K562 treated with DMSO at 1 percent for 24 hours (cell line): ENCODE results near the gene EPN1. TPM values are rescaled to one million over a fixed set of nuclear protein-coding genes. Genes with fewer than 3 reads are reported as not detected.

Experiments
- total RNA-seq: library from RNA; unstranded; fragments of 300-600 nt; gene quantifications from 2 replicates; pipeline ENCODE4 v1.2.3, GENCODE V29; 2022; ENCODE audit warnings: low read depth; ENCODE audit not compliant: insufficient read depth

Gene EPN1
- total RNA-seq, result 131 and 133 TPM in 2 replicates

DNA sequence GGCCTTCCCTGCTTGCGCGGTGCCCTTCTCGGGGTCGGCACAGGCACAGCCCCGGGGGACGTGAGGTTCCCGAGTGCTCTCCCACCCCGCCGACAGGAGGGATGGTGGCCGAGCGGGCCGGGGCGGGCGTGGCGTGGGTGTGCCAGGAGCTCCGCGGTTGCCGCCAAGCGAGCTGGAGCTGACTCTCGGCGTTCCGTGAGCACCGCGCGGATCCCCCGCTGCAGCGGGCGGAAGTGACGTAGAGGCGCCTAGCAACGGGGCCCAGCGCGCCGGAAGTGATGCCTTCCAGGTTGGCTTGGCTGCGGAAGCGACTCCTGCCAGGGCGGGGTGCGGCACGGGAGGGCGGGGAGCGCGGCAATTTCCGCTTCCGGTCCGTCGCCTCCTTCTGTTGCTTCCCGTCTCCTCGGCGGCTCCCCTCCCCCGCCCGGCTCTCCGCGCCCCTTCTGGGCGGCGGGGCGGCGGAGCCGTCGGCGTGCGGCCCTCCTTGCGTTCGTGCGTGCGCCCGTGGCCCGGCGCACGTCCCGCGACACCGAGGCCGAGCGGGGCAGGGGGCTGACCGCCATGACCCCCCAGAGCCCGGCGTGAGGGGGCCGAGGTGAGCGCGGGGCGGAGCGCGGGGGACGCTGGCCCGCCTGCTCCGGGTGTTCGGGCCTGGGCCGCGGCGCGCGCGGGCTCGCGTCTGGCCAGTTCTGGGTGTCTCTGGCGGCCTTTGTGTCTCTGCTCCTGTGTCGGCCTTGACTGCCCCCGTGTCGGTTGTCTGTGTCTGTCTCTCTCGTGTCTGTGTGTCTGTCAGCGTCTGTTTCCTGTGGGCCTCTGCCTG, at the start of gene EPN1:
TSS of gene EPN1 (plus strand) at position 386 of the 820 bp plus-strand sequence. CDS start 3,402 bp downstream, outside the sequence.

DNA sequence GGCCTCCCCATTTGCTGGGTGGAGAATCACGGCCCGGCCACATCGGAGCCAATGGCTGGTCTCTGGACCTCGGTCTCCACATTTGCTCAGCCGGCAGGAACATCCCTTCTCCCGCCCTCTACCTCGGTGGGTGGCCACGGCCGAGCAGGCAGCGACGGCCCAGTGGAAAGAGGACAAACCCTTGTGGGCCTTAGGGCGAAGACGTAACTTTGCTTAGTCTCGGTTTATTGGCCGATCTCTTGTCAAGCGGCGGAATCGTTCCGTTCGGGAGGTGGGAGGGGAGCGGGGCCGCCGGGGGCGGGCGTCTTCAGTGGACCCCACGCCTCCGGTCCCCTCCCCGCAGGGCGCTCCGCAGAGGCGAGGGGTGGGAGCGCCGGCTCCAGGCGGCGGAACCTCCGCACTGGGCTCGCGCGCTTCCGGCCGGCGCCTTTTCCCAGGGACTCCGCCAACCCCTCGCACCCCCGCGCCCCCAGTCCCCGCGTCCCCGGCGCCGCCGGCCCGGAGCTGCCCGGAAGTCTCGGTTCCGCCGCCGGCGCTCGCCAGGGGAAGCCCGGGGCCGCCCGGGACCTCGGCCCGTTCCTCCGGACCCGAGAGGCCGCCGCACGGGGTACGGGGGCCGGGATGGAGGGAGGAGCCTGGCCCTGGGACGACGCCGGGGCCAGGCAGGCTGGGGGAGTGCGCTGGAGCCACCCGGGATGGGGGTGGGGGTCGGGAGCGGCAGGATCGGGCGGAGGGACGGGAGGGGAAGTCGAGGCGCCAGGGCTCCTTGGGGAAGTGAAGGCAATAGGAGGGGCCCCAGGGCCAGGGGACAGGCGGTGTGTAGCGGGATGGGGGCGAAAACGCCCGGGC, 34.2 kb upstream of the EPN1 start, which contains the start of gene ZNF580:
TSS of gene ZNF580 (plus strand) at position 426 of the 849 bp plus-strand sequence. CDS start 1,507 bp downstream, outside the sequence.

DNA sequence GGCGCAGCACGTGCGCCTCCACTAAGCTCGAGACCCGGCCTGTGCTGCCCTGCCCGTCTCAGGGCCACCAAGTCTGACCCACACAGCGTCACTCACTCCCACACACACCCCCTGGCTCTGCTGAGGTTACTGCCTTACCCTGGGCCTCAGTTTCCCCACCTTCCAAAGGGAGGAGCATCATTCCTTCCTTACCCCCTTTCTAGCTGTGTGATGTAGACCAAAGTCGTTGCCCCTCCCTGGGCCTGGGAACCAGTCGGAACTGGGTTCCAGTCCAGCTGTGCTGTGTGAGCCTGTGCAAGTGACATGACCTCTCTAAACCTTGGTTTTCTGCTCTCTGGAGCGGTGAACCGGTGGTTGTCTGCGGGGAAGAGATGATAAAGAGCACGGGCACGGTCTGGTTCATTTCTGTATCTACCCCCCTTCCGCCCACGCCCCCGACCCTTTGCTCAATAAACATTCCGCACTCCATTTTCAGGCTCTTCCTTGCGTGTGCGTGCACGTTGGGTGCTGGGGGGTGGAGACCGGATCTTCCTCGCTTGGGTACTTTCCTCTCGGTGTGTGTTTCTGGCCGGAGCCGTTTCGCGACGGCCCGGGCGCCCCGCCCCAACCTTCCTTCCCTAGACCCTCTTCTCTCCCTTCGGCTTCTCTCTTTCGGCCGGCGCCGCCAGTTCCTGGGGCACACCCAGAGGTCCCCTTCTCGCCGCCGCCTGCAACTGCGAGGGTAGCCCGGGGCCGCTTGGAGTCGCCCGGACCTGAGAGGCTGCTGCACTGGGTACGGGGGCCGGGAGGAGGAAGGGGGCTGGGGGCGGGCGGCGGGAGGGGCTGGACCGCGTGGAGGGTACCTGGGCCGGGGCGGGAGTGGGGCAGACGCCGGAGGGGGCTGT, 31.8 kb upstream of the EPN1 start, which contains the start of gene ZNF581:
TSS of gene ZNF581 (plus strand) at position 647 of the 884 bp plus-strand sequence. CDS start 923 bp downstream, outside the sequence.

DNA sequence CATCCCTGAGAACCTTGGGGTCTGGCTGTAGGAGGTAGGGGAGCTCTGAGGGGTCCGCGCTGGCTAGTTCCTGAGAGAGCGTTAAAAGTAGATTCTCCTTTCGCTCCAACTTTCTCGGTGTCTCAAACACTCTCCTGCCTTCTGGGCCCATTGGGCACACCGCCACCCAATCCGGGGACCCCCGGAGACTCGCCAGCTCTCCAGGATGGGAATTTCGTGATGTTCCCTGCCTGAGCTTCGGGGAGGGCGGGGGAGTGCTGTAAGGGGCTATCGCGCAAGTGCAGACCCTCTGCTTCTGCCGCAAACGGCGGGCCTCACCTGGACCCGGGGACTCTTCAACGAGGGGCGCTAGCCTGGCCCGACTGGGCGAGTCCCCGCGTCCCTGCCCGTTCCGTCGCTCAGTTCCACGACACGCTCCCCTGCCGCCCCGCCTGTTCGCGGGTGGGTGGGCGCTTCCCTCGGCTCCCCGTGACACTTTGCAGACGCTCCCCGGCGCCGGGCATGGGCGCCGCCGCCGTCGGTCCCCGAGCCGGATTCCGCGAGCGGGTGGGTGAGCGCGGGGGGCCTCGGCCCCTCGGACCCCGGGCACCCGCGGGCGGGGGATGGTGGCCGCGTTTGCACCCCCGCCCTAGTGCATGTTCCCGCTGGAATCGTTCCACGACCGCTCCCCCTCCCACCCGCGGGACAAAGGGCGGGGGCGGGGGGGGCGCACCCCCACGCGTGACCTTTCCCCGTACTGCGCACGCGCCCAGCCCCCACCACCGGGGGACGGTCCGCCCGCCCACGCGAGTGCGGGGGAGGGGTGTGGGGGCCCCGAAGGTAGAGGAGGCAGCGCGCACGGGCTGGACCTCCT, 27.1 kb upstream of the EPN1 start, which contains the start of gene CCDC106:
TSS of gene CCDC106 (plus strand) at position 481 of the 853 bp plus-strand sequence. CDS start 835 bp downstream, outside the sequence.

DNA sequence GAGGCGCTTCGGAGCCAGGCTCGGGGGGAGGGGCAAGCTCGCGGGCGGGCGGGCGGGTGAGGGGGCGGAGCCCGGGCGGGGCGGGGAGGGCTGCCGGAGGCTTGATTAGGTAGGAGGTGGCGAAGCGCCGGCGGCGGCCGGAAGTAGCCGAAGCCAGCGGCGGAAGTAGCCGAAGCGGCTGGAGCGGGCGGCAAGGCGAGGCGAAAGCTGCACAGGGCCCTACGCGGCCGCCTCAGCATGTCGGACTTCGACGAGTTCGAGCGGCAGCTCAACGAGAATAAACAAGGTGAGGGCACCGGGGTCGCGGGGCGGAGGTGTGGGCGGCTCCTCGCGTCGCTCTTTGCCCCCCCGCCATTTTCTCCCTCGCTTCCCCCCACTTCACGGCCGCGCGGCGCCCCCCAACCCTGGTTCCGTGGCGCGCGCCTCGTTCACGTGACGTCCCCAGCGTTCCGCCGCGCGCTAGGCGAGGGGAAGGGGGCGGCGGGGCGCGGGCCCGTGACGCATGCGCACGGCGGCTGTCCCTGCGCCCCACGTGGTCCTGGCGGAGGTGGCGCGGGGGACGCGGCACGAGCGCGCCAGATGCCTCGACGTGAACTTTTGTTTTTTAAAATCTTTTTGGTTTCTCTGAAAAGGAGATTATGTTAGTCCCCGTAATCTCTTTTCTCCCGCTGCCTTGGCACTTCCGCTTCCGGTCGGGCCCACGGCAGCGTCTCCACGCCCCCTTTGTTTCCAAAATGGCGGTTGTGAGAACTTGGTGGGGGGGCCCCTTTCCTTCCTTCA, 20.0 kb upstream of the EPN1 start, which contains the start of gene U2AF2:
TSS of gene U2AF2 (plus strand) at position 168 of the 780 bp plus-strand sequence. CDS start at position 238, 70 bp downstream.

DNA sequence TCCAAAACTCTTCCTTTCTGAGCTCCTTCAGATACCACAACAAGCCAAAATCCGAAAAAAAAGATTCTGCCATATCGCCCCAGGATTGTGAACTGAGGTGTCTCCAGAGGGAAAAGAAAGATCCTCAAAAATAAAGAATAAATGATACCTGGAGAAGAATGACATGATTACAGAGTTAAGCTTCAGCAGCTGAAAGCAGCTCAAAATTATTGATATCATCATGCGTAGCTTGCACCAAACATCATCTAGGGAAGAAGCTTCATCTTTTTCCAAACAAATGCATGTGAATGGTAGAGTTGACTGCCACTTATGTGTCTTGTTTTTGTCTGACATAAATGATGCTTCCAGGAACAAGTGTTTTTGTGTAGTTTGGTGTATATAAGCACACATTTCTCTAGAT, 63.3 kb downstream of the EPN1 start, which contains the start of gene NLRP9:
TSS of gene NLRP9 (minus strand) at position 101 of the 400 bp plus-strand sequence. CDS start at position 73, 28 bp downstream.

DNA sequence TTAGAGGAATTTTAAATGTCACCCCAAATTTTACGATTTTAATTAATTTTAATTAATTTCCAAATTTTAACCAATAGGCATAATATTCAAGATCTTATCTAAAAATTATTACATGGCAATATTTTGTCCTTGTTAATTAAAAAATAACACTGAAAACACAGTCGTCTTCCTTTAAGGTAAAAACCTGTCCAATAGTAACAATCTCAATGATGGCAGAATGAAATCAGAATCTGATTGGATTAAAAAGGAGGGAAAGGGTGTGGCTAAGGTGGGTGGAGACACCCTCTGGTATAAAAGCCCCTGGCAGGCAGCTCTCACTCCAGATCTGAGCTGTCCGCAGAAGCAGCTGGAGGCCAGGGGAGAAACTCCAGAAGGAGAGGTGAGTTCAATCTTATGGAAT, 83.8 kb downstream of the EPN1 start, which contains the start of gene RFPL4A:
TSS of gene RFPL4A (plus strand) at position 301 of the 400 bp plus-strand sequence. CDS start 2,704 bp downstream, outside the sequence.

Other genes with a start within 250 kb of the EPN1 start
- gene SHISA7, start 231.9 kb upstream of the EPN1 start, total RNA-seq, result 0.13 and 0.37 TPM in 2 replicates
- gene ISOC2, start 213.6 kb upstream of the EPN1 start, total RNA-seq, result 89.2 and 101 TPM in 2 replicates
- not detected in 2 replicates for gene C19orf85, start 210.5 kb upstream of the EPN1 start, total RNA-seq
- 24.8 and 40.1 TPM in 2 replicates for gene ZNF628, start 198.6 kb upstream of the EPN1 start, total RNA-seq
- 42.4 and 59.4 TPM in 2 replicates for gene NAT14, start 190.0 kb upstream of the EPN1 start, total RNA-seq
- gene SSC5D, start 186.8 kb upstream of the EPN1 start, total RNA-seq, result 0.81 and 2.3 TPM in 2 replicates
- not detected in 2 replicates for gene SBK2, start 138.1 kb upstream of the EPN1 start, total RNA-seq
- gene SBK3, start 129.7 kb upstream of the EPN1 start, total RNA-seq, result 0.54 and 0.58 TPM in 2 replicates
- gene ZNF579, start 94.4 kb upstream of the EPN1 start, total RNA-seq, result 21.0 and 21.2 TPM in 2 replicates
- gene FIZ1, start 75.7 kb upstream of the EPN1 start, total RNA-seq, result 22.4 and 24.3 TPM in 2 replicates
- 36.7 and 51.4 TPM in 2 replicates for gene ZNF524, start 74.9 kb upstream of the EPN1 start, total RNA-seq
- gene ZNF865, start 69.6 kb upstream of the EPN1 start, total RNA-seq, result 42.3 and 49.2 TPM in 2 replicates
- 8.9 and 10.8 TPM in 2 replicates for gene ZNF784, start 50.7 kb upstream of the EPN1 start, total RNA-seq
- 63.3 and 72.2 TPM in 2 replicates for gene ZNF580, start 34.2 kb upstream of the EPN1 start, total RNA-seq
- 48.8 and 56.6 TPM in 2 replicates for gene ZNF581, start 31.6 kb upstream of the EPN1 start, total RNA-seq
- 39.6 and 48.7 TPM in 2 replicates for gene CCDC106, start 27.0 kb upstream of the EPN1 start, total RNA-seq
- 211 and 216 TPM in 2 replicates for gene U2AF2, start 20.2 kb upstream of the EPN1 start, total RNA-seq
- not detected in 2 replicates for gene NLRP9, start 63.2 kb downstream of the EPN1 start, total RNA-seq
- 2.1 and 3.3 TPM in 2 replicates for gene RFPL4A, start 83.9 kb downstream of the EPN1 start, total RNA-seq
- 1.7 TPM in 1 of 2 replicates, not detected in the other for gene RFPL4AL1, start 93.9 kb downstream of the EPN1 start, total RNA-seq
- 1.2 and 1.7 TPM in 2 replicates for gene NLRP11, start 156.8 kb downstream of the EPN1 start, total RNA-seq
- 2.2 and 4.8 TPM in 2 replicates for gene NLRP4, start 161.3 kb downstream of the EPN1 start, total RNA-seq